ENCODE measurements around the gene MT1X.

The MT1X gene

GRCh38 chr16:56679818-56680217 lies 2.5 kb upstream of the MT1X start:
- DNase-seq, result no peak

DNA sequence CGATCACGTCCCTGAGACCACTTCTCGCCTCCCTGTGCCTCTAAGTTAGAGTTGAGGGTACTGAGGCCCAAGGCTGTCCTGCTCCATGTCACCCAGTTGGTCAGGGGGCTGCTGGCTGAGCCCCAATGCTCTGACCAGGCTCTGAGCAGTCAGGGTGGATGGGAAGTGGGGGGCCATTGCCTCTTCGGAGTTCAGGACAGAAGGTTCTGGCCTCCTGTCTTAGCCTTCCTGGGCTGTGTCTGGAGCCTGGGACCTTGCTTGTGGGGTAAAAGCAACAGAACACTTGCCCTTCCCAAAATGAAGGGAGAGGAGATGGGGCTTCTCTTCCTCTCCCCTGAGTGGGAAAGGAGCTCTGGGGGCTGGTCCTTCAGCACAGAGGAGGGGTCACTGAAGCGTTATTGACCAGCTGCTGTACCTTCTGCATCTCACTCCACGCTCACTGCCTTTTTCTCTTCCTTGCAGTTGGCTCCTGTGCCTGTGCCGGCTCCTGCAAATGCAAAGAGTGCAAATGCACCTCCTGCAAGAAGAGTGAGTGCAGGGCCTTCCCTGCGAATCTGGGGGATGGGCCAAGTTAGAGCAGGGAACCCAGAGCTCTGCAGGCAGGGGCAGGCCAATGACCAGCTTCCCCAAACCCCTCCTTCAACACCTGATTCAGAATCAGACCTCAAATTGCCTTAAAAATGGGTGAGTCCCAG lies 580 bp downstream of the MT1X start:
- no peak for DNase-seq

DNA sequence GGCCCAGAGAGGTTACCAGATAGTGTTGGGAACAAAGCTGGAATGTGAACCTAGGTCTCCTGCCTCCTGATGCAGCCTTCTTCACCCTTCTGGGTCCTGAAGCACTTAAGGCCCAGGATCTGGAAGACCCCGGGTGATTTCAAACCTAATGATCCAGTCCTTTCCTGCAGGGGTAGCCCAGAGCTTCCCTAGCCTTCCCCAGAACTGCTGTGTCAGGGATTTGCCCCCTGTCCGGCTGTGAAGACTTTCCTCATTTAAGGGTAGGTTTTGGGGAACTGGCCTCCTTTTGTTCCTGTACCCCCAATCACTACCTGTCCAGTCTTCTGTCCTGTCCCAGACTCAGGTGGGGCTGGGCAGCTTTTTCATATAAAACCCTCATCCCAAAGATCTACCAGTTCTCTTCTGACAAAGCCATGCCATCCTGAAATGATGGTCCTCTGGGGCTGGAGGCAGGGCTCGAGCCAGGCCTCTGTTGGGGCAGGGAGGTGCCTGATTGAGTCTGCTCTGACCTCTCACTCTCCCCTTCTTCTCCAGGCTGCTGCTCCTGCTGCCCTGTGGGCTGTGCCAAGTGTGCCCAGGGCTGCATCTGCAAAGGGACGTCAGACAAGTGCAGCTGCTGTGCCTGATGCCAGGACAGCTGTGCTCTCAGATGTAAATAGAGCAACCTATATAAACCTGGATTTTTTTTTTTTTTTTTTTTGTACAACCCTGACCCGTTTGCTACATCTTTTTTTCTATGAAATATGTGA lies 1.3 kb downstream of the MT1X start:
- no peak for DNase-seq

DNA sequence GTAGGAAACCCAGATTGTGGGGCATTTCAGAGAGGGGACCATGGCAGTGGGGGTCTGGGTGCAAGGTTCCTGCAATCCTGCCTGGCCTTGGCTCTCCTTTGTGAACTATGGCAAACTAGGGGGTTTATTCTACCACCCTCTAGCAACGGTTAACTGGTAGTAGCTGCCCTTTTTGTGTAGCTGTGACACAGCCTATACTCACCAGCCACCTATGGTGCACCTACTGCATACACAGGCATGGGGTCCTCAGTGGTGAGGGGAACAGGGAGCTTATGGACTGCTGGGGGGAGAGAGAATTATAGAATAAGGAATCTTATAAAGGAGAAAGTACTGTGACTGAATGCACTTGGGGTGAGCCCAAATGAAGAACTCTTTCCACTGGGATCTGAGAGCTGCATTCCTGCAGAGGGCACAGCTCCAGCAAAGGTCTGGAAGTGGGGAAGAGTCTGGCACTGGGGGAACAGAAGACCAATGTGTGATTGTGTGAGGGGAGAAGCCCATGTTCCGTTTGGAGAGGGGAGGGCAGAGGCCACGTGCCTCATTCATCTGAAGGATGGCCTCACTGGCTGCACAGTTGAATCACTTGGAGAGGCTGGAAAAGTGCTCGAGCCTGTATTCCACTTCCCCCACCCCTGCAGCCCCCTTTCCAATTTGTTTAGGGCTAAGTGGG lies 2.1 kb downstream of the MT1X start:
- DNase-seq, result no peak

- DNase-seq, result no peak
Observed at GRCh38 chr16:56684926-56685590, 2.8 kb downstream of the MT1X start.

- DNase-seq, result no peak
Observed at GRCh38 chr16:56686758-56687157, 4.5 kb downstream of the MT1X start.

DNA sequence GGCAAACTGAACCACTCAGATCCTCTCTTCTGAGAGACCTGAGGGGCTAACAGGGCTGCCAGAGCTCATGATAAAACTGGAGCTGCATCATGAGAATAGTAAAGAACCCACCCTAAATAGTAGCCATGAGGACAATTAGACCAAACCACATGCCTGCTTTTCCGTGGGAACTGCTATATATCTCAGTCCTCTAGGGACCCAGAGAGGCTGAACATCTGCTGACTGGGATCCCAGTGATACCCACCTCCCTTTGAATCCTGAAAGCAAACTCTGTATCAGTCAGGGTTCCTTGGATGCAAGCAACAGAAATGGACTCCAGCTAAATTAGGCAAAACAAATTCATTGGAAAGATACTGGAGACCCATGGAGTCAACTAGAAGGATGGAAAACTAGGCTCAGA lies 6.5 kb downstream of the MT1X start:
- DNase-seq, result no peak

- DNase-seq, result no peak
Observed at GRCh38 chr16:56689171-56689570, 6.9 kb downstream of the MT1X start.

- DNase-seq, result no peak
Observed at GRCh38 chr16:56690420-56691122, 8.3 kb downstream of the MT1X start.

DNA sequence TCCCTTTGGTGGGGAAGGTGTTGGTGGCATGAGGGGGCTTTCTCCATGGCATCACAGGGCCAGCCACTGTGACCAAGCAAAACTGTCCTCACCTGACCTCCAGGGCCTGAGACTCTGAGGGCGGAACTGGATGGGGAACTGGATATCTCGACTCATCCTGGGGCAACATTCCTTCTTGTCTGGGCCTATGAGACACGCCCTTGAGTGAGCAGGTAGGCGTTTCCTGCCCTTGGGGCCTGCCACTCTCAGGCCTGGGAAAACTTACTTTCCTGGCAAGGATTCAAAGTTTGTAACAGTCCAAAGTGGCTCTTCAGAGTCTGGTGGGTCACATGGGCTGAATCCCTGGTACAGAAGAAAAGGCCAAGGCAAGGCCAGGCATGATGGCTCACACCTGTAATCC lies 9.6 kb downstream of the MT1X start:
- no peak for DNase-seq

GRCh38 chr16:56695246-56695645 lies 13.0 kb downstream of the MT1X start:
- no peak for DNase-seq

DNA sequence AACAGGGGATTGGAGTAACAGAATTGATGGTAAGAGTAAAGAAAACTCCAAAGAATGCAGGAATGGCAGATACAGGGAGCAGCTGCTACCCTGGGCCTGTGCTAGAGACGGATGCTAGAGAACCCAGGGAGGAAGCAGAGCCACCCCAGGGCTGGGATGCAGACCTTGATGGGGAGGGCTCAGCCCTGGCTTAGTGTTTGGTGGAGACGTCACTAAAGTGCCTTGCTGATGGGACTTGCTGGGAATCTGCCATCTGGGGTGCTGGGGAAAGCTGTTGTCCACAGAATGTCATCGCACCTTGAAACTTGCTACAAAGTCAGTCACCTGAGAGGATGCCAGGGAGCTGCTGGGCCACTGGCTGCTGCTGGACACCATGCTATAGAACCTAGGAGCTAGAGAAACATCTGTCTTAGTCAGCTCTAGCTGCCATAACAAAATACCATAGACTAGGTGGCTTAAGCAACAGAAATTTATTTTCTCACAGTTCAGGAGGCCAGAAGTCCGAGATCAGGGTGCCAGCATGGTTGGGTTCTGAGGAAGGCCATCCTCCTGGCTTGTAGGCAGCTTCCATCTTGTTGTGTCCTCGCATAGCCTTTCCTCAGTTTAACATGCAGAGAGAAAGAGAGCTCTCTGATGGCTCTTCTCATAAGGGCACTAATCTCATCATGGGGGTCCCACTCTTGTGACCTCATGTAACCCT lies 15.3 kb downstream of the MT1X start:
- DNase-seq, result no peak

GRCh38 chr16:56700195-56700594 lies 17.9 kb downstream of the MT1X start:
- no peak for DNase-seq

GRCh38 chr16:56700631-56701030 lies 18.4 kb downstream of the MT1X start:
- DNase-seq, result no peak

DNA sequence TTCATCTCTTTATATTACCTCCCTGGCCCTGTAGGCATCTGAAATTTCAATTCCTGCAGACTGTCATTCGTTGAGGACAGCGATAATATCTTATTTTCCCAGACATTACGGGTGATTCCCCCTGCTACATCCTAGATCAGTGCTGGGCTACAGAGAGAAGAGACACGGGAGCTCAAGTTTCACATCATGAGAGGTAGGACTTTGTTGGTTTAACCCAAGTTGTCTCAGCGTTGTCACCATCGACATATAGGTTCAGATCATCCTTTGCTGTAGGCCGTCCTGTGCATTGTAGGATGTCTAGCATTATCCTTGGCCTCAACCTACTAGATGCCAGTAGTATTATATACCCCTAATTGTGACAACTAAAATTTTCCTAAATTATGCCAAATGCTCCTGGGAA lies 19.3 kb downstream of the MT1X start:
- DNase-seq, result no peak

DNA sequence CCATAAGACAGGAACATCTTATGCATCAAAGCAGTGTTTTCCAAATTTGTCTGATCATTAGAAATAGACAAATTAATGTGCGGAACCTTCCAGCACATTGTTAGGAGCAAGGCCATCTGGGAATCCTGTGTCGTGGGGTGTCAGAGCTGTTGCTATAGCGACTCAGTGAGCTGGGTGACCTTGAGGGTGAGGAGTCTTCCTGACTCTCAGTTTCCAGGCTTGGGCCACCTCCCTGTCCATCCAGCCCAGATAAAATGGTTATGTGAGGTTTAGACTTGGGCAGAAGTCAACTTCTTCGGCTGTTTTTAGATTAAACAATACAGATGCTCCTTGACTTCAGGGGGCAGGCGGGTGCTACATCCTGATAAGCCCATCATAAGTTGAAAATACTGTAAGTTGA lies 20.6 kb downstream of the MT1X start:
- DNase-seq, result no peak

- no peak for DNase-seq
Observed at GRCh38 chr16:56708525-56709442, 26.5 kb downstream of the MT1X start.

DNA sequence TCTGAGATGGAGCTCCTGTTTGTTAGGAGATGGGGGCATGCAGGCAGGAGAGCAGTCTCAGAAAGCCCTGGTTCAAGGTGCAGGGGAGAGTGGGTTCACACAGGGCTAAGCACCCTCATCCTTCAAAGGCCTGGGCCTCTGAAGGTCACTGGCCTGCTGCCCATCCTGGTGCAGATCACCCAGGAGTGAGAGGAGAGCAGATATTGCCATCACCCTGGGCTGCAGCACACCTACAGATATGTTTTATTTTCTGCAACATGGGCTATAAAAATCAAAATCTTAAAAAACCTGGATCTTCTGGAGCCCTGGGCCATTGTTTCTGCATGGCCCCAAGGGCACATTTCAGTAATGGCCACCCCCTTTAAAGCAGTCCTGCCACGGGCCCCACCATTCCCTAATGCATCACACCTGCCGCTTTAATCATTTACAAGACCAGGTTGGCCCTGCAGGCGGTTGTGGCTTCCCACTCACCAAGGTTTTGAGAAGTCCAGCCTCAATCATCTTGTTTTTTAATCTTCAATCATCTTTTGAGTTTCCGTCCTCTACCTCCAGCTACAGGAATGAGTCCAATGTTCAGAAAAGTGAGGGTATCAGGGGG lies 27.3 kb downstream of the MT1X start:
- no peak for DNase-seq

DNA sequence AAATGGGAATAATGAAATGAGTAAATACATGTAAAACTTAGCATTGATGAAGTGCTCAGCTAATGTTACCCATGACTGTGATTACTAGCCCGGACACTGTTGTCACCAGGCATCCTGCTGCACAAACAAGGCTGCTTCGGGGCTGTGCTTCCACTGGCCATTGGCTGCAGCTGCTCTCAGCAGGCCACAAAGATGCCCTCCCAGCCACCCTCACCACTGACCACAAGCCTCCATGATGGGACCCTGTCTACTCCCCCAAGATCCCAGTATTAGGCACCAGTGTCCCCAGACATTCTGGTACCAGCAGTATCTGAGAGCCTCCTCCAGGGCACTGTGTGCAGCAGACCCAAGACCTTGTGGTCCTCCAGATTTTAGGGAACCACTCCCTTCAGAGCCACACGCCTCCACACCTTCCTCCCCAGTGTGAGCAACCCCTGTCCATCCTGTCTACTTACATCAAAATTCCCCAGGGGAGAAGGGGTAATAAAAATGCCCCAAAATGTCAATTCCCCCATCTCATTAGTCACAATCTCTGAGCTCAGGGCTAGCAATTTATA lies 28.0 kb downstream of the MT1X start:
- DNase-seq, result no peak

DNA sequence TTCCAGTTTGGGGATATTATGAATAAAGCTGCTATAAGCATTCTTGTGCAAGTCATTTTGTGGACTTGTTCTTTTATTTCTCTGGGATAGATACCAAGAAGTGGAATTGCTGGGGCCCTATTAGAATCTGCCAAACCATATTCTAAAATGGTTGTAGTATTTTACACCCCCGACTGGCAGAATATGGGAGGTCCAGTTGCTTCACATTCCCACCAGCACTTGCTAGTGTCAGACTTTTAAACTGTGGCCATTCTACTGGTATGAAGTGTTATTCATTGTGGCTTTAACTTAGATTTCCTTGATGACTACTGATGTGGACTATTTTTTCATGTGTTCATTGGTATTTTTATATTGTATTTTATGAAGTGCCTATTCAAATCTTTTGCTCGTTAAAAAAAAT lies 29.6 kb downstream of the MT1X start:
- DNase-seq, result no peak
